GM12878 (cell line): ENCODE data around the gene SELPLG. TPM values are rescaled to one million over a fixed set of nuclear protein-coding genes. Genes with fewer than 3 reads are reported as not detected.

Experiments used
- BACH1 ChIP-seq: fragments of 450-650 bp; IDR thresholded peaks from 2 replicates; pipeline ENCODE4 v1.6.1; 2017; ENCODE audit warnings: mild to moderate bottlenecking, borderline replicate concordance
- BCL3 ChIP-seq: IDR thresholded peaks from 2 replicates; pipeline ENCODE4 v1.6.1; 2011; ENCODE audit warnings: borderline replicate concordance, low read depth, mild to moderate bottlenecking, moderate library complexity, low read length; ENCODE audit not compliant: insufficient read depth, poor library complexity, severe bottlenecking
- BMI1 ChIP-seq: fragments of 450-650 bp; IDR thresholded peaks from 2 replicates; pipeline ENCODE4 v1.6.1; 2016; ENCODE audit warnings: mild to moderate bottlenecking, moderate library complexity, borderline replicate concordance
- CHD2 ChIP-seq: IDR thresholded peaks from 2 replicates; pipeline ENCODE4 v1.6.1; 2011; ENCODE audit warnings: low read depth, low read length, improper control_type of control experiment, borderline replicate concordance
- CHD4 ChIP-seq: fragments of 200-600 bp; sonication (generic); IDR thresholded peaks from 2 replicates; pipeline ENCODE4 v1.6.1; 2016; ENCODE audit warnings: mild to moderate bottlenecking
- GABPA ChIP-seq: IDR thresholded peaks from 2 replicates; pipeline ENCODE4 v1.6.1; 2014; ENCODE audit warnings: antibody characterized with exemption, low read depth, mild to moderate bottlenecking, inconsistent platforms
- JUND ChIP-seq: IDR thresholded peaks from 2 replicates; pipeline ENCODE4 v1.6.1; 2012; ENCODE audit warnings: low read depth, mild to moderate bottlenecking, low read length, improper control_type of control experiment, moderate library complexity
- KLF5 ChIP-seq: fragments of 450-650 bp; IDR thresholded peaks from 2 replicates; pipeline ENCODE4 v1.6.1; 2014; ENCODE audit warnings: mild to moderate bottlenecking; ENCODE audit not compliant: partially characterized antibody
- MYB ChIP-seq: fragments of 150-350 bp; IDR thresholded peaks from 2 replicates; pipeline ENCODE4 v1.6.1; 2014; ENCODE audit warnings: mild to moderate bottlenecking, low read depth, low read length, borderline replicate concordance
- MYC ChIP-seq: IDR thresholded peaks from 2 replicates; pipeline ENCODE4 v1.6.1; 2011; ENCODE audit warnings: mild to moderate bottlenecking, low read length, moderate library complexity, inconsistent platforms; ENCODE audit not compliant: insufficient read depth, insufficient replicate concordance, insufficient read length, severe bottlenecking
- NFYB ChIP-seq: IDR thresholded peaks from 2 replicates; pipeline ENCODE4 v1.6.1; 2011; ENCODE audit warnings: low read depth, mild to moderate bottlenecking, low read length, improper control_type of control experiment, moderate library complexity; ENCODE audit not compliant: insufficient read depth
- NR2C2 ChIP-seq: IDR thresholded peaks from 2 replicates; pipeline ENCODE4 v1.6.1; 2011; ENCODE audit warnings: borderline replicate concordance, low read depth; ENCODE audit not compliant: control insufficient read depth, insufficient read length
- PRDM15 ChIP-seq: fragments of 450-650 bp; formaldehyde crosslinking; IDR thresholded peaks from 2 replicates; pipeline ENCODE4 v1.4.0; 2020; ENCODE audit warnings: mild to moderate bottlenecking, moderate library complexity
- SMAD1 ChIP-seq: fragments of 450-650 bp; IDR thresholded peaks from 2 replicates; pipeline ENCODE4 v1.6.1; 2018; ENCODE audit warnings: mild to moderate bottlenecking, low read depth; ENCODE audit not compliant: partially characterized antibody
- TCF12 ChIP-seq: IDR thresholded peaks from 2 replicates; pipeline ENCODE4 v1.6.1; 2011; ENCODE audit warnings: low read depth, mild to moderate bottlenecking, low read length
- TCF3 ChIP-seq: IDR thresholded peaks from 2 replicates; pipeline ENCODE4 v1.6.1; 2012; ENCODE audit warnings: low read depth, mild to moderate bottlenecking, low read length, borderline replicate concordance; ENCODE audit not compliant: insufficient read depth
- USF2 ChIP-seq: IDR thresholded peaks from 2 replicates; pipeline ENCODE4 v1.6.1; 2011; ENCODE audit warnings: low read depth, low read length, improper control_type of control experiment, borderline replicate concordance
- polyA plus RNA-seq, 11 experiments: library from polyadenylated mRNA; depleted of rRNA in 4 of 11; unstranded in 6 of 11; stranded (reverse) in 5 of 11; fragments of >200 nt; fragmentation: Nextera tagmentation in 4 of 11; fragmentation: Illumina TruSeq in 1 of 11; extraction: Ambion mirVana in 4 of 11; extraction: Trizol in 1 of 11; gene quantifications; 1 replicate in 1 of 11; 2 replicates in 10 of 11; pipeline versions ENCODE4 v1.2.1 to v1.2.3, GENCODE V29; 2011 to 2016; ENCODE audit warnings: inconsistent platforms in 2 of 11, missing spikeins in 2 of 11, low read depth in 1 of 11
- total RNA-seq, 4 experiments: library from RNA; depleted of rRNA in 3 of 4; stranded (reverse); fragments of >200 nt in 3 of 4; fragmentation: Illumina TruSeq in 1 of 4; extraction: Trizol in 1 of 4; gene quantifications; 2 replicates each; pipeline versions ENCODE4 v1.2.1 to v1.2.3, GENCODE V29; 2013 to 2021
- TF ChIP-seq, protein P1 (sequence below): fragments of 450-650 bp; IDR thresholded peaks from 2 replicates; pipeline ENCODE4 v1.6.1; 2017; ENCODE audit warnings: low read depth, mild to moderate bottlenecking, moderate library complexity
- TF ChIP-seq, protein P2 (sequence below): fragments of 150-350 bp; IDR thresholded peaks from 2 replicates; pipeline ENCODE4 v1.6.1; 2016; ENCODE audit warnings: low read depth, low read length

Gene SELPLG
- total and polyA plus RNA-seq, 10 of the 15 experiments (the other 5 are each of a cell fraction or from before 2014, with no cell fraction given), result 3.2 to 32.3 (median 23.9) TPM

DNA sequence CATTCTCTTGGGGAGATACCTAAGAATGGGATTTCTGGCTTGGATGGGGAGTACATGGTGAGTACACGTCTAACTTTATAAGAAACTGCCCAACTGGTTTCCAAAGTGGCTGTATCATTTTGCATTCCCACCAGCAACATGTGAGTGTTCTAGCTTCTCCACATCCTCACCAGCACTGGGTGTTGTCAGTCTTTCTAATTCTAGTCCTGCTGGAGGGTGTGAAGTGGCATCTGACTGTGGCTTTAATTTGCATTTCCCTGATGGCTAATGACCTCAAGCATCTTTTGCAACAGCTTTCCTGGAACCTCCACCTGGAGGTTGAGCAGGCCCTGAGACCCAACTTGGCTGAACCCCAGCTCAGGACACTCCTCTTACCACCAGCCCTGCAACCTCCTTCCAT, 17.8 kb downstream of the SELPLG start (continued):
- TF ChIP-seq MYB, result no peak
- TF ChIP-seq TCF12, result no peak
- TF ChIP-seq BACH1, result no peak
- TF ChIP-seq KLF5, result no peak
- TF ChIP-seq, protein P1, sequence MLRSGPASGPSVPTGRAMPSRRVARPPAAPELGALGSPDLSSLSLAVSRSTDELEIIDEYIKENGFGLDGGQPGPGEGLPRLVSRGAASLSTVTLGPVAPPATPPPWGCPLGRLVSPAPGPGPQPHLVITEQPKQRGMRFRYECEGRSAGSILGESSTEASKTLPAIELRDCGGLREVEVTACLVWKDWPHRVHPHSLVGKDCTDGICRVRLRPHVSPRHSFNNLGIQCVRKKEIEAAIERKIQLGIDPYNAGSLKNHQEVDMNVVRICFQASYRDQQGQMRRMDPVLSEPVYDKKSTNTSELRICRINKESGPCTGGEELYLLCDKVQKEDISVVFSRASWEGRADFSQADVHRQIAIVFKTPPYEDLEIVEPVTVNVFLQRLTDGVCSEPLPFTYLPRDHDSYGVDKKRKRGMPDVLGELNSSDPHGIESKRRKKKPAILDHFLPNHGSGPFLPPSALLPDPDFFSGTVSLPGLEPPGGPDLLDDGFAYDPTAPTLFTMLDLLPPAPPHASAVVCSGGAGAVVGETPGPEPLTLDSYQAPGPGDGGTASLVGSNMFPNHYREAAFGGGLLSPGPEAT, result peak; percentile 27; the same call in 1 of the 2 replicates
- no peak for TF ChIP-seq SMAD1
- no peak for TF ChIP-seq NFYB
- TF ChIP-seq, protein P2, sequence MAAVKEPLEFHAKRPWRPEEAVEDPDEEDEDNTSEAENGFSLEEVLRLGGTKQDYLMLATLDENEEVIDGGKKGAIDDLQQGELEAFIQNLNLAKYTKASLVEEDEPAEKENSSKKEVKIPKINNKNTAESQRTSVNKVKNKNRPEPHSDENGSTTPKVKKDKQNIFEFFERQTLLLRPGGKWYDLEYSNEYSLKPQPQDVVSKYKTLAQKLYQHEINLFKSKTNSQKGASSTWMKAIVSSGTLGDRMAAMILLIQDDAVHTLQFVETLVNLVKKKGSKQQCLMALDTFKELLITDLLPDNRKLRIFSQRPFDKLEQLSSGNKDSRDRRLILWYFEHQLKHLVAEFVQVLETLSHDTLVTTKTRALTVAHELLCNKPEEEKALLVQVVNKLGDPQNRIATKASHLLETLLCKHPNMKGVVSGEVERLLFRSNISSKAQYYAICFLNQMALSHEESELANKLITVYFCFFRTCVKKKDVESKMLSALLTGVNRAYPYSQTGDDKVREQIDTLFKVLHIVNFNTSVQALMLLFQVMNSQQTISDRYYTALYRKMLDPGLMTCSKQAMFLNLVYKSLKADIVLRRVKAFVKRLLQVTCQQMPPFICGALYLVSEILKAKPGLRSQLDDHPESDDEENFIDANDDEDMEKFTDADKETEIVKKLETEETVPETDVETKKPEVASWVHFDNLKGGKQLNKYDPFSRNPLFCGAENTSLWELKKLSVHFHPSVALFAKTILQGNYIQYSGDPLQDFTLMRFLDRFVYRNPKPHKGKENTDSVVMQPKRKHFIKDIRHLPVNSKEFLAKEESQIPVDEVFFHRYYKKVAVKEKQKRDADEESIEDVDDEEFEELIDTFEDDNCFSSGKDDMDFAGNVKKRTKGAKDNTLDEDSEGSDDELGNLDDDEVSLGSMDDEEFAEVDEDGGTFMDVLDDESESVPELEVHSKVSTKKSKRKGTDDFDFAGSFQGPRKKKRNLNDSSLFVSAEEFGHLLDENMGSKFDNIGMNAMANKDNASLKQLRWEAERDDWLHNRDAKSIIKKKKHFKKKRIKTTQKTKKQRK, result no peak
- no peak for TF ChIP-seq PRDM15
- no peak for TF ChIP-seq MYC
- no peak for TF ChIP-seq NR2C2
- no peak for TF ChIP-seq USF2
- TF ChIP-seq BMI1, result no peak
- TF ChIP-seq TCF3, result 0 out of 2 replicates have a peak, but pooled peaks have one; percentile 38
- TF ChIP-seq GABPA, result no peak
- no peak for TF ChIP-seq CHD4
- no peak for TF ChIP-seq JUND
- TF ChIP-seq CHD2, result no peak
- TF ChIP-seq BCL3, result no peak
